ENCODE results near the gene ZSCAN5B.
"Not testable (repeated sequence)": the region's sequence is repeated elsewhere in the genome, so short reads cannot be mapped to it uniquely, and the experiment has no call there.

ZSCAN5B gene, protein sequence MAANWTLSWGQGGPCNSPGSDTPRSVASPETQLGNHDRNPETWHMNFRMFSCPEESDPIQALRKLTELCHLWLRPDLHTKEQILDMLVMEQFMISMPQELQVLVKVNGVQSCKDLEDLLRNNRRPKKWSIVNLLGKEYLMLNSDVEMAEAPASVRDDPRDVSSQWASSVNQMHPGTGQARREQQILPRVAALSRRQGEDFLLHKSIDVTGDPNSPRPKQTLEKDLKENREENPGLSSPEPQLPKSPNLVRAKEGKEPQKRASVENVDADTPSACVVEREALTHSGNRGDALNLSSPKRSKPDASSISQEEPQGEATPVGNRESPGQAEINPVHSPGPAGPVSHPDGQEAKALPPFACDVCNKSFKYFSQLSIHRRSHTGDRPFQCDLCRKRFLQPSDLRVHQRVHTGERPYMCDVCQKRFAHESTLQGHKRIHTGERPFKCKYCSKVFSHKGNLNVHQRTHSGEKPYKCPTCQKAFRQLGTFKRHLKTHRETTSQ

DNA sequence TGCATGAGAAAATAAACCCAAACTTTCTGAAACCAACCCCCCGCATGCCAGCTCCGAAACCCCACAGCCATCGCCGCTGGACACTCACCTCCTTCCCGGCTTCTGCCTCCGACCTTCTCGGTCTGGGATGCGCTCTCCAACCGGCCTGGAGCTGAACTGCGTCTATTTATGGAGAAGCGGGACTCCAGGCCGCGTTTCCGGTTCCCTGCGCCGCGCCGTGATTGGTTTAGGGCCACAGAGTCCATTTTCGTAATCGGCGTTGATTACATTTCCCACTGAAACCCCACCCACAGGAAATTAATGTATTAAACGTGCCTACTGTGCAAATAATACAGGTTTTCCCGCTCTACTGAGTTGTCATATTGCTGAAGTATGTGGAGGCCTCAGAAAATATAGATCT is at the start of gene ZSCAN5B:
Gene ZSCAN5B (minus strand): TSS at position 138 of the 400 bp plus-strand sequence. CDS start 4,731 bp downstream, outside the sequence.
- H3K27me3 ChIP-seq (ENCODE audit: control insufficient read depth, insufficient read depth, low read length); H3K9ac ChIP-seq (ENCODE audit: low read length); H3K4me1 ChIP-seq (ENCODE audit: control insufficient read depth, insufficient read depth, low read length); H3K9me3 ChIP-seq (ENCODE audit: control insufficient read depth, low read length); H3K36me3 ChIP-seq (ENCODE audit: control insufficient read depth, insufficient read depth, low read length); H3K4me3 ChIP-seq (ENCODE audit: low read length): not testable (repeated sequence)

DNA sequence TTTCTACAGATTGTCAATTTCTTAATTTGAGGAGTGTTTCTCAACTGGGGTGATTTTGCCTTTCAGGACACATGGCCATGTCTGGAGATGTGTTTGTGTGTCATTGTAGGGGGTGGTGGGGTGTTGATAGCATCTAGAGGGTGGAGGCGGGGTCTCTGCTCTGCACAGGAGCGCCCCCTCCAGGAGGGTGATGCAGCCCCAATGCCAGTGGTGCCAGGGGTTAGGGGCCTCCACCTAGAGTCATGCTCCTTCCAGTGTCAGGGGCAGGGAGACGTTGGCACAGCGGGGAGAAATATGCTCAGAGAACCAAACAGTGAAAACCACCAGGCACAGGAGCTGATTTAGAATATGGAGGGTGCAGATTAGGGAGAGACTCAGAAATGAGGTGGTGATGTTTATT is 48.2 kb upstream of the ZSCAN5B start:
- not testable (repeated sequence) for H3K9ac ChIP-seq (ENCODE audit: low read length); H3K27me3 ChIP-seq (ENCODE audit: control insufficient read depth, insufficient read depth, low read length); H3K36me3 ChIP-seq (ENCODE audit: control insufficient read depth, insufficient read depth, low read length); H3K4me1 ChIP-seq (ENCODE audit: control insufficient read depth, insufficient read depth, low read length); H3K4me3 ChIP-seq (ENCODE audit: low read length); H3K9me3 ChIP-seq (ENCODE audit: control insufficient read depth, low read length)

DNA sequence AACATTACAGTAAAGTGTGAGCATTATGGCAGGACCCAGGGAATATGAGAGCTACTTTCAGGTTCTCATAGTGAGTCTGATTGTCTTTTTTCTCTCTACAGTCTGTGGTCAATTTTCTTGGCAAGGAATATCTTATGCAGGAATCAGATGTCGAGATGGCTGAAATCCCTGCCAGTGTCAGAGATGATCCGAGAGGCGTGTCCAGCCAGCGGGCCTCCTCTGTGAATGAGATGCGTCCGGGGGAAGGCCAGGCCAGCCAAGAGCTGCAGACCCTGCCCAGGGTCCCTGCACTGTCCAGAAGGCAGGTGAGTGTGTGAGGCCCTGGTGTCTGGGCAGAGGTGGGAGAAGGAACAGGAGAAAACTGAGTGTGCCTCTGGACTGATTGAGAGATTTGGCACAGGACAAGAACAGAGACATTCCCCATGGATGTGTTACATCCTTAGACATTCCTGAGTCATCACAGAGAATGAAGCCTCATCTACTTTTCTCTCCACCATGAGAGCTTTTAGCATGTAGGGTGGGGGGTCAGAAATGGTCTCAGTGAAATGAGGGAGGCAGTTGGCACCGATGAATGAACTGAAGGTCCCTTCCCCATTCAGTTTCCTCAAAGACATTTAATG is 47.6 kb upstream of the ZSCAN5B start:
- no peak overlapping the region for H3K4me3 ChIP-seq (ENCODE audit: low read length)
- H3K9me3 ChIP-seq (ENCODE audit: control insufficient read depth, low read length), result no peaks in the 10 kb centered on the region
- H3K9ac ChIP-seq (ENCODE audit: low read length), result no peak overlapping the region
- no peaks in the 10 kb centered on the region for H3K36me3 ChIP-seq (ENCODE audit: control insufficient read depth, insufficient read depth, low read length)
- no peaks in the 10 kb centered on the region for H3K27me3 ChIP-seq (ENCODE audit: control insufficient read depth, insufficient read depth, low read length)
- H3K4me1 ChIP-seq (ENCODE audit: control insufficient read depth, insufficient read depth, low read length), result no peaks in the 10 kb centered on the region

DNA sequence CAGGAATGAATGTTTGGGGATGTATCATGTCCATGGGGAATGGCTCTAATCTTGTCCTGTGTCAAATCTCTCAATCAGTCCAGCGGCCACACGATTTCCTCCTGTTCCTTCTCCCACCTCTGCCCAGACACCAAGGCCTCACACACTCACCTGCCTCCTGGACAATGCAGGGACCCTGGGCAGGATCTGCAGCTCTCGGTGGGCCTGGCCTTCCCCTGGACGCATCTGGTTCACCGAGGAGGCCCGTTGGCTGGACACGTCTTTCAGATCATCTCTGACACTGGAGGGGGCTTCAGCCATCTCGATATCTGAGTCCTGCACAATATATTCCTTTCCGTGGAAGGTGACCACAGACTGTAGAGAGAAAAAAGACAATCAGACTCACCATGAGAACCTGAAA is 25.9 kb upstream of the ZSCAN5B start:
- no peaks in the 10 kb centered on the region for H3K36me3 ChIP-seq (ENCODE audit: control insufficient read depth, insufficient read depth, low read length)
- H3K9ac ChIP-seq (ENCODE audit: low read length), result no peak overlapping the region
- no peaks in the 10 kb centered on the region for H3K9me3 ChIP-seq (ENCODE audit: control insufficient read depth, low read length)
- no peak overlapping the region for H3K4me3 ChIP-seq (ENCODE audit: low read length)
- H3K27me3 ChIP-seq (ENCODE audit: control insufficient read depth, insufficient read depth, low read length), result no peaks in the 10 kb centered on the region
- no peaks in the 10 kb centered on the region for H3K4me1 ChIP-seq (ENCODE audit: control insufficient read depth, insufficient read depth, low read length)

DNA sequence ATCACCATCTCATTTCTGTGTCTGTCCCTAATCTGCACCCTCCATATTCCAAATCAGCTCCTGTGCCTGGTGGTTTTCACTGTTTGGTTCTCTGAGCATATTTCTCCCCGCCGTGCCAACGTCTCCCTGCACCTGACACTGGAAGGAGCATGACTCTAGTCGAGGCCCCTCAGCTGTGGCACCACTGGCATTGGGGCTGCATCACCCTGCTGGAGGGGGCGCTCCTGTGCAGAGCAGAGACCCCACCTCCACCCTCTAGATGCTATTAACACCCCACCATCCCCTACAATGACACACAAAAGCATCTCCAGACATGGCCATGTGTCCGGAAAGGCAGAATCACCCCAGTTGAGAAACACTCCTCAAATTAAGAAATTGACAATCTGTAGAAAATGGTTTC is 25.3 kb upstream of the ZSCAN5B start:
- no peaks in the 10 kb centered on the region for H3K36me3 ChIP-seq (ENCODE audit: control insufficient read depth, insufficient read depth, low read length)
- H3K9me3 ChIP-seq (ENCODE audit: control insufficient read depth, low read length), result no peaks in the 10 kb centered on the region
- H3K4me3 ChIP-seq (ENCODE audit: low read length), result no peak overlapping the region
- no peak overlapping the region for H3K9ac ChIP-seq (ENCODE audit: low read length)
- no peaks in the 10 kb centered on the region for H3K4me1 ChIP-seq (ENCODE audit: control insufficient read depth, insufficient read depth, low read length)
- peaks cover 2% of the 10 kb centered on the region for H3K27me3 ChIP-seq (ENCODE audit: control insufficient read depth, insufficient read depth, low read length)

DNA sequence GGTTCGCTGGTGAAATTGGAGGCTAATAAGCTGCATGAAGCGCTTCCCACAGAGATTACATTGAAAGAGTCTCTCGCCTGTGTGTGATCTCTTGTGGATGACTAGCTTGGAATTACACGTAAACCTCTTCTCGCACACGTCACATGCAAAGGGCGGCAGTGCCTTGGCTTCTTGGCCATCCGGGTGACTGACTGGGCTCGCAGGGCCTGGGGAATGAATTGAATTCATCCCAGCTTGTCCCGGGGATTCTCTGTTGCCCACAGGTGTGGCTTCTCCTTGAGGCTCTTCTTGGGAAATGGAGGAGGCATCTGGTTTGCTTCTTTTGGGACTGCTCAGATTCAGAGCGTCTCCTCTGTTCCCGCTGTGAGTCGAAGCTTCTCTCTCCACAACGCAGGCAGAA is 24.3 kb upstream of the ZSCAN5B start:
- peaks cover 9% of the 10 kb centered on the region for H3K4me1 ChIP-seq (ENCODE audit: control insufficient read depth, insufficient read depth, low read length)
- H3K27me3 ChIP-seq (ENCODE audit: control insufficient read depth, insufficient read depth, low read length), result peaks cover 11% of the 10 kb centered on the region
- no peak overlapping the region for H3K9ac ChIP-seq (ENCODE audit: low read length)
- H3K36me3 ChIP-seq (ENCODE audit: control insufficient read depth, insufficient read depth, low read length), result no peaks in the 10 kb centered on the region
- no peak overlapping the region for H3K4me3 ChIP-seq (ENCODE audit: low read length)
- H3K9me3 ChIP-seq (ENCODE audit: control insufficient read depth, low read length), result no peaks in the 10 kb centered on the region

DNA sequence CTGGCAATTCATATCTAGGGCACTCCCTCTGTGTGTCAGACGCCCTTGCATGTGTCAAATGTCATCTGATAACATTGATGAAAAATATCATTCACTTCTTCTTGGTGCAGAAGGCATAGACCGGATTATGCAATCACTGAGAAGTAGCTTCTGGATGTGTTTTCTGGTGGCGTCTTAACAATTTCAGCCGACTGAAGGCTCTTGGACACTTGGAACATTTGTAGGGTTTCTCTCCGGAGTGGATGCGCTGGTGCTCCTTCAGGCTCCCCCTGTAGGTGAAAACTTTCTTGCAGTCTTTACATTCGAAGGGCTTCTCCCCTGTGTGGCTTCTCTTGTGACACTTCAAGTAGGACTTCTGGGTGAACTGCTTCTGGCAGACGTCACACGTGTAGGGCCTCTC is 23.9 kb upstream of the ZSCAN5B start:
- H3K9me3 ChIP-seq (ENCODE audit: control insufficient read depth, low read length); H3K4me3 ChIP-seq (ENCODE audit: low read length); H3K36me3 ChIP-seq (ENCODE audit: control insufficient read depth, insufficient read depth, low read length); H3K9ac ChIP-seq (ENCODE audit: low read length): not testable (repeated sequence)
- Histone ChIP-seq H3K27me3 (ENCODE audit: control insufficient read depth, insufficient read depth, low read length) (peaks cover 14% of the 10 kb centered on the region), H3K4me1 (ENCODE audit: control insufficient read depth, insufficient read depth, low read length) (peaks cover 10% of the 10 kb centered on the region)

DNA sequence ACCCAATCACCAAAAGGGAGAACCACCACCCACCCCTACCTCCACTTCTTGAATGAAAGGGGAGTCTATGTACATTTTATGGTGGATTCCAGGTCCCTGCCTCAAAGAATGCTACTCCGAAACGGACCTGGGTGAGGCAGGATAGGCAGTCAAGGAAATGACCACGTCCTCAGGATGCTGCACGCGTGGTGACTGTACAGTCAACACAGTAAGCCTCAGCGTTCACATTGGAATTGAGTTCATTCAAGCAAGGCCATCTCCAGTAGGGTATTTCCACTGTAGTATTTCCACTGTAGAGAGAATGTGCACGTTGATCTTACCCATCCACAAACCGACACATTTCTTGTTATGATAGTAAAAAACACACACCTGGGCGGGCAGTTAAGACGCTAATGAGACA is 21.4 kb upstream of the ZSCAN5B start:
- no peaks in the 10 kb centered on the region for H3K36me3 ChIP-seq (ENCODE audit: control insufficient read depth, insufficient read depth, low read length)
- H3K4me3 ChIP-seq (ENCODE audit: low read length), result no peak overlapping the region
- no peaks in the 10 kb centered on the region for H3K9me3 ChIP-seq (ENCODE audit: control insufficient read depth, low read length)
- H3K4me1 ChIP-seq (ENCODE audit: control insufficient read depth, insufficient read depth, low read length), result peaks cover 10% of the 10 kb centered on the region
- no peak overlapping the region for H3K9ac ChIP-seq (ENCODE audit: low read length)
- H3K27me3 ChIP-seq (ENCODE audit: control insufficient read depth, insufficient read depth, low read length), result peaks cover 14% of the 10 kb centered on the region

DNA sequence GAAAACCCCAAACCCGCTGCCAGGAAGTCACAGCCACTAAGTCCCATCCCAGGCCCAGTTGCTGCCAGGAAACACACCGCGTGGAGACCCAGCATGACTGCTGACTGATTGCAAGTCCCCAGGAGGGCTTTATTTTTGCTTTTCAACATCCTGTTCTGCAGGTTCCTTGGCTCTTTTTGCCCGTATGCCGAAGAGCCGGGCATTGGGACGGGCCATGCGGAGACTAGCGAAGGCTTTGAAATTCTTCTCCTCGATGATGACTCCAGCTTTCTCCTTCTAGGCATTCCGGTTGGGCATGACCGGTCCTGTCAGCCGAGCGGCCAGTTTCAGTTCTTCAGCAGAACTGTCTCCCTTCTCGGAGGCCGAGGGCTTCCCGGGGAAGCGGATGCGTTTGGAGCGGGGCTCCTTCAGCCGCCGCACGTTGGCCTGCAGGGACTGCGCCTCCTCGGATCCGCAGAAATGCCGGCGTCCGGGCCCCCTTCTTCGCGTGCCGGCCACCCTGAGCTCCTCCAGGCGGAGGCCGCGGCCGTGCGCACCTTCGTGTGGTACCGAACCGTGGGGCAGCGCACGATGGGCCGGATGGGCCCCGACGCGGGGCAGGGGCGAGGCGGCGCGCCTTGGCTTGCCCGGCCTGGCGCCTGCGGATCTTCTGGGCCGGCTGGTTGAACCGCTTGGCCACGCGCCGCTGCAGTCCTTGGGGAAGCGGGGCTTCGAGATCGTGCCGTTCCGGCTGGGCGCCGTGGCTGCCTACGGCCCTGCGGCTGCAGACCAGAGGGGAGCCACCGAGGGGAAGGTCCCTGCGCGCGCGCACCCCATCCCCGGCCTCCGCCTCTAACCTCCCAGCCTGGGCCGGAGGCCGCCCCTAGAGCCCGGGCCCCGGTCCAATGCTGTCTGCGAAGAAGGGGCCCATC is 19.7 kb upstream of the ZSCAN5B start:
- Histone ChIP-seq H3K4me1 (ENCODE audit: control insufficient read depth, insufficient read depth, low read length) (peaks cover 10% of the 10 kb centered on the region), H3K9me3 (ENCODE audit: control insufficient read depth, low read length) (no peaks in the 10 kb centered on the region), H3K9ac (ENCODE audit: low read length) (no peak overlapping the region), H3K27me3 (ENCODE audit: control insufficient read depth, insufficient read depth, low read length) (peaks cover 14% of the 10 kb centered on the region), H3K4me3 (ENCODE audit: low read length) (no peak overlapping the region), H3K36me3 (ENCODE audit: control insufficient read depth, insufficient read depth, low read length) (no peaks in the 10 kb centered on the region)

DNA sequence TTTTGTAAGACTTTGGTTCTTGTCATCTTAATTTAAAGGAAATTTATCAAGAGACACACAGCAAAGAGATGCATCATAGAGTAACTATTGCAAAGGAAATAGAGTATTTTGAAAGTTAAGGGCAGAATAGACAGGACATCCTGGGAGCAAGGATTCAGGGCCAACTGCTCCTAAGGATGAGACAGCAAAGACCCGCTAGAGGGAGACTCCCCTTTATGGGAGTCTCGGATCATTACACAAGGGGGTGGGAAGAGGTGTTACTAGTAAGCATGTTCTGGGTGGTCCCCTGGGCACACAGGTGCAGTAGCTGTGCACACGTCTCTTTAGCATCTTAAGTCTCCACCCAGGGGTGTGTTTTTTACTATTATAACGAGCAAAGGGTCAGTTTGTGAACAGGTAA is 14.1 kb upstream of the ZSCAN5B start:
- no peaks in the 10 kb centered on the region for H3K36me3 ChIP-seq (ENCODE audit: control insufficient read depth, insufficient read depth, low read length)
- no peak overlapping the region for H3K9ac ChIP-seq (ENCODE audit: low read length)
- peaks cover 2% of the 10 kb centered on the region for H3K27me3 ChIP-seq (ENCODE audit: control insufficient read depth, insufficient read depth, low read length)
- no peaks in the 10 kb centered on the region for H3K9me3 ChIP-seq (ENCODE audit: control insufficient read depth, low read length)
- no peaks in the 10 kb centered on the region for H3K4me1 ChIP-seq (ENCODE audit: control insufficient read depth, insufficient read depth, low read length)
- H3K4me3 ChIP-seq (ENCODE audit: low read length), result no peak overlapping the region

DNA sequence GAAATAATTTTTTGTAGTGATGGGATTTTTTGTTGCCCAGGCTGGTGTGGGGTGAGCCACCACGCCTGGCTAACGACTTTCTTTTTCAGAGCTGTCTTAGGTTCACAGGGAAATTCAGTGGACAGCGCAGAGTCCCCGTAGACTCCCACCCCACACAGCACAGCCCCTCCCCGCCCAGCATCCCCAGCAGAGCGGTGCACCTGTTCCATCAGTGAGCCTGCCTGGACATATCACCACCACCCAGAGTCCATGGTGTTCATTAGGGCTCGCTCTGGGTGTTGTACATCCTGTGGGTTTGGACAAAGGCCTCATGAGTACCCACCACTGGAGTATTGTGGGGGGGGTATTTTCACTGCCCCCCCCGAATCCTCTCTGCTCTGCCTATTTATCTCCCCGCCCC is 12.5 kb upstream of the ZSCAN5B start:
- H3K36me3 ChIP-seq (ENCODE audit: control insufficient read depth, insufficient read depth, low read length); H3K9me3 ChIP-seq (ENCODE audit: control insufficient read depth, low read length): not testable (repeated sequence)

DNA sequence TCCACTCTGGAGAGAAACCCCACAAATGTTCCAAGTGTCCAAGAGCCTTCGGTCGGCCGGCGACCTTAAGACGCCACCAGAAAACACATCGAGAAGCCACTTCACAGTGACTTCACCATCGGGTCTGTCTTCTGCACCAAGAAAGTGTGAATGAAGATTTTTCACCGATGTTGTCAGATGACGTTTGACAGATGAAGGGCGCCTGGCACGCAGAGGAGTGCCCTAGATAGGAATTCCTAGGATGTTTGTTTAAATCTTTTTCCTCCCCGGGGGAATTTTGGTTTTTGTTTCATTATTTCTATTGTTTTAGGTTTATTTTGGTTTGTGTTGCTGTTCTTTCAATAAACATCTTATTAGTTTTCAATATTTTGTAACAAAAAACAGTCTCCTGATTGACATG is 11.5 kb upstream of the ZSCAN5B start:
- H3K9ac ChIP-seq (ENCODE audit: low read length), result no peak overlapping the region
- H3K36me3 ChIP-seq (ENCODE audit: control insufficient read depth, insufficient read depth, low read length), result no peaks in the 10 kb centered on the region
- no peaks in the 10 kb centered on the region for H3K9me3 ChIP-seq (ENCODE audit: control insufficient read depth, low read length)
- no peaks in the 10 kb centered on the region for H3K4me1 ChIP-seq (ENCODE audit: control insufficient read depth, insufficient read depth, low read length)
- no peak overlapping the region for H3K4me3 ChIP-seq (ENCODE audit: low read length)
- no peaks in the 10 kb centered on the region for H3K27me3 ChIP-seq (ENCODE audit: control insufficient read depth, insufficient read depth, low read length)

More for the DNA sequence above, 12.5 kb upstream of the ZSCAN5B start:
- not testable (repeated sequence) for H3K9ac ChIP-seq (ENCODE audit: low read length); H3K27me3 ChIP-seq (ENCODE audit: control insufficient read depth, insufficient read depth, low read length); H3K4me3 ChIP-seq (ENCODE audit: low read length); H3K4me1 ChIP-seq (ENCODE audit: control insufficient read depth, insufficient read depth, low read length)
